Chondrocyte (in vitro differentiated cells): ENCODE measurements around the gene C13orf42. TPM values are rescaled to one million over a fixed set of nuclear protein-coding genes. Genes with fewer than 3 reads are reported as not detected.

ENCODE experiments used
- DNase-seq: peaks from one replicate; pipeline ENCODE4 v3.0.0; 2021; ENCODE audit warnings: mixed read lengths, low spot score
- H3K27ac Mint-ChIP-seq: one replicate; pipeline ENCODE4 v1.8.0; 2021; ENCODE audit warnings: mild to moderate bottlenecking, moderate library complexity, mixed read lengths; ENCODE audit not compliant: unreplicated experiment
- H3K27me3 Mint-ChIP-seq: 2 replicates; pipeline ENCODE4 v1.8.0; 2021; ENCODE audit warnings: low read depth, mixed read lengths
- H3K36me3 Mint-ChIP-seq: 2 replicates; pipeline ENCODE4 v1.8.0; 2021; ENCODE audit warnings: low read depth, mixed read lengths
- H3K4me1 Mint-ChIP-seq: 2 replicates; pipeline ENCODE4 v1.8.0; 2021; ENCODE audit warnings: low read depth, mild to moderate bottlenecking, mixed read lengths
- H3K4me3 Mint-ChIP-seq: one replicate; pipeline ENCODE4 v1.8.0; 2021; ENCODE audit warnings: mild to moderate bottlenecking, moderate library complexity, mixed read lengths; ENCODE audit not compliant: unreplicated experiment
- H3K9me3 Mint-ChIP-seq: 2 replicates; pipeline ENCODE4 v1.8.0; 2021; ENCODE audit warnings: low read depth, mixed read lengths
- CTCF ChIP-seq: fragments of 200-600 bp; sonication (generic); IDR thresholded peaks from 2 replicates; pipeline ENCODE4 v1.5.0; 2021; ENCODE audit warnings: antibody characterized with exemption, mild to moderate bottlenecking, moderate library complexity
- total RNA-seq: library from RNA; stranded (reverse); gene quantifications from 3 replicates; pipeline ENCODE4 v1.2.1, GENCODE V29; 2021

C13orf42 gene
- total RNA-seq, 1 donor from 2014 or later = not detected

- H3K4me1 Mint-ChIP-seq = peaks cover 27% of the 10 kb centered on the region
- no peak overlapping the region for H3K4me3 Mint-ChIP-seq
- no peak for DNase-seq
Measured at GRCh38 chr13:51057001-51057400, 54.1 kb downstream of the C13orf42 start.

GRCh38 chr13:51052581-51052980 is 58.5 kb downstream of the C13orf42 start:
- no peak for DNase-seq
- no peak for TF ChIP-seq CTCF
- no peak overlapping the region for H3K4me3 Mint-ChIP-seq
- H3K36me3 Mint-ChIP-seq = no peaks in the 10 kb centered on the region
- H3K9me3 Mint-ChIP-seq = no peaks in the 10 kb centered on the region
- H3K27ac Mint-ChIP-seq = peak overlapping the region; percentile 5
- H3K27me3 Mint-ChIP-seq = peaks cover 3% of the 10 kb centered on the region
- peaks cover 36% of the 10 kb centered on the region for H3K4me1 Mint-ChIP-seq

More at GRCh38 chr13:51057001-51057400, 54.1 kb downstream of the C13orf42 start:
- Mint-ChIP-seq H3K36me3 (no peaks in the 10 kb centered on the region), H3K9me3 (no peaks in the 10 kb centered on the region), H3K27ac (no peak overlapping the region), H3K27me3 (peaks cover 3% of the 10 kb centered on the region)
- TF ChIP-seq CTCF = no peak

GRCh38 chr13:51050021-51050830 is 60.8 kb downstream of the C13orf42 start:
- Mint-ChIP-seq H3K4me1 (peaks cover 35% of the 10 kb centered on the region), H3K9me3 (no peaks in the 10 kb centered on the region), H3K4me3 (no peak overlapping the region), H3K36me3 (no peaks in the 10 kb centered on the region), H3K27ac (no peak overlapping the region), H3K27me3 (no peaks in the 10 kb centered on the region)
- no peak for DNase-seq
- TF ChIP-seq CTCF = no peak

- no peak for TF ChIP-seq CTCF
- Mint-ChIP-seq H3K27me3 (no peaks in the 10 kb centered on the region), H3K9me3 (no peaks in the 10 kb centered on the region), H3K4me1 (peaks cover 32% of the 10 kb centered on the region), H3K27ac (peak overlapping the region; percentile 47), H3K4me3 (no peak overlapping the region), H3K36me3 (no peaks in the 10 kb centered on the region)
- no peak for DNase-seq
Measured at GRCh38 chr13:51048616-51049015, 62.5 kb downstream of the C13orf42 start.

GRCh38 chr13:51048166-51048461 is 63.0 kb downstream of the C13orf42 start:
- H3K4me3 Mint-ChIP-seq = no peak overlapping the region
- no peak for TF ChIP-seq CTCF
- peaks cover 30% of the 10 kb centered on the region for H3K4me1 Mint-ChIP-seq
- H3K9me3 Mint-ChIP-seq = no peaks in the 10 kb centered on the region
- H3K36me3 Mint-ChIP-seq = no peaks in the 10 kb centered on the region
- no peak for DNase-seq
- H3K27me3 Mint-ChIP-seq = no peaks in the 10 kb centered on the region
- no peak overlapping the region for H3K27ac Mint-ChIP-seq
